ENCODE data around the gene ASPSCR1. TPM values are rescaled to one million over a fixed set of nuclear protein-coding genes. Genes with fewer than 3 reads are reported as not detected.
A peak's percentile ranks its signal among the peaks of the same experiment; 100 is the strongest.

Gene ASPSCR1
- total and polyA plus RNA-seq, 2 of the 13 experiments (the other 11 are each of a cell fraction or from before 2014, with no cell fraction given): 274 to 314 TPM

- 0 out of 2 replicates have a peak, but pooled peaks have one; percentile 4 for TF ChIP-seq EEA1 (CRISPR knock-in tag; IDR thresholded peaks at IDR 0.05; ENCODE audit: borderline replicate concordance)
- TF ChIP-seq ZNF724P (CRISPR knock-in tag; IDR thresholded peaks at IDR 0.05; ENCODE audit: borderline replicate concordance): no peak; the same call in 1 of the 2 replicates
- TF ChIP-seq HMG20B (CRISPR knock-in tag; conservative IDR thresholded peaks at IDR 0.05): 0 out of 2 replicates have a peak, but pooled peaks have one; percentile 61
- TF ChIP-seq ZFP91 (CRISPR knock-in tag; IDR thresholded peaks at IDR 0.05; ENCODE audit: borderline replicate concordance): peak; percentile 93
- no peak for TF ChIP-seq MAFG (CRISPR knock-in tag; IDR thresholded peaks at IDR 0.05)
- TF ChIP-seq, protein P1, sequence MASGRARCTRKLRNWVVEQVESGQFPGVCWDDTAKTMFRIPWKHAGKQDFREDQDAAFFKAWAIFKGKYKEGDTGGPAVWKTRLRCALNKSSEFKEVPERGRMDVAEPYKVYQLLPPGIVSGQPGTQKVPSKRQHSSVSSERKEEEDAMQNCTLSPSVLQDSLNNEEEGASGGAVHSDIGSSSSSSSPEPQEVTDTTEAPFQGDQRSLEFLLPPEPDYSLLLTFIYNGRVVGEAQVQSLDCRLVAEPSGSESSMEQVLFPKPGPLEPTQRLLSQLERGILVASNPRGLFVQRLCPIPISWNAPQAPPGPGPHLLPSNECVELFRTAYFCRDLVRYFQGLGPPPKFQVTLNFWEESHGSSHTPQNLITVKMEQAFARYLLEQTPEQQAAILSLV (CRISPR knock-in tag; IDR thresholded peaks at IDR 0.05; ENCODE audit: borderline replicate concordance): no peak
- TF ChIP-seq, protein P2, sequence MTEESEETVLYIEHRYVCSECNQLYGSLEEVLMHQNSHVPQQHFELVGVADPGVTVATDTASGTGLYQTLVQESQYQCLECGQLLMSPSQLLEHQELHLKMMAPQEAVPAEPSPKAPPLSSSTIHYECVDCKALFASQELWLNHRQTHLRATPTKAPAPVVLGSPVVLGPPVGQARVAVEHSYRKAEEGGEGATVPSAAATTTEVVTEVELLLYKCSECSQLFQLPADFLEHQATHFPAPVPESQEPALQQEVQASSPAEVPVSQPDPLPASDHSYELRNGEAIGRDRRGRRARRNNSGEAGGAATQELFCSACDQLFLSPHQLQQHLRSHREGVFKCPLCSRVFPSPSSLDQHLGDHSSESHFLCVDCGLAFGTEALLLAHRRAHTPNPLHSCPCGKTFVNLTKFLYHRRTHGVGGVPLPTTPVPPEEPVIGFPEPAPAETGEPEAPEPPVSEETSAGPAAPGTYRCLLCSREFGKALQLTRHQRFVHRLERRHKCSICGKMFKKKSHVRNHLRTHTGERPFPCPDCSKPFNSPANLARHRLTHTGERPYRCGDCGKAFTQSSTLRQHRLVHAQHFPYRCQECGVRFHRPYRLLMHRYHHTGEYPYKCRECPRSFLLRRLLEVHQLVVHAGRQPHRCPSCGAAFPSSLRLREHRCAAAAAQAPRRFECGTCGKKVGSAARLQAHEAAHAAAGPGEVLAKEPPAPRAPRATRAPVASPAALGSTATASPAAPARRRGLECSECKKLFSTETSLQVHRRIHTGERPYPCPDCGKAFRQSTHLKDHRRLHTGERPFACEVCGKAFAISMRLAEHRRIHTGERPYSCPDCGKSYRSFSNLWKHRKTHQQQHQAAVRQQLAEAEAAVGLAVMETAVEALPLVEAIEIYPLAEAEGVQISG (CRISPR knock-in tag; IDR thresholded peaks at IDR 0.05): peak; percentile 89
- peak; percentile 81; the same call in 1 of the 2 replicates for TF ChIP-seq YEATS2 (CRISPR knock-in tag; IDR thresholded peaks at IDR 0.05; ENCODE audit: borderline replicate concordance)
- TF ChIP-seq FOXP1 (IDR thresholded peaks at IDR 0.05): no peak
- peak; percentile 56; the same call in 1 of the 2 replicates for TF ChIP-seq FOXP1 (CRISPR knock-in tag; IDR thresholded peaks at IDR 0.05)
- peak; percentile 98; the same call in 1 of the 2 replicates for TF ChIP-seq THYN1 (CRISPR knock-in tag; IDR thresholded peaks at IDR 0.05; ENCODE audit: borderline replicate concordance, low read depth)
- TF ChIP-seq CEBPB (IDR thresholded peaks at IDR 0.05; ENCODE audit: borderline replicate concordance, low read depth, low read length): no peak
- no peak; the same call in 1 of the 2 replicates for TF ChIP-seq MYNN (CRISPR knock-in tag; IDR thresholded peaks at IDR 0.05; ENCODE audit: low read depth)
- no peak for TF ChIP-seq SUZ12 (IDR thresholded peaks at IDR 0.05; ENCODE audit: low read depth, low read length)
- TF ChIP-seq SAFB2 (CRISPR knock-in tag; IDR thresholded peaks at IDR 0.05; ENCODE audit: borderline replicate concordance, low read depth): no peak
- peak; percentile 74 for TF ChIP-seq ZNF549 (CRISPR knock-in tag; IDR thresholded peaks at IDR 0.05)
- no peak for TF ChIP-seq MZF1 (CRISPR knock-in tag; IDR thresholded peaks at IDR 0.05; ENCODE audit: borderline replicate concordance)
- peak; percentile 66; the same call in 1 of the 2 replicates for TF ChIP-seq ZHX1 (CRISPR knock-in tag; IDR thresholded peaks at IDR 0.05; ENCODE audit: low read depth)
- TF ChIP-seq HNRNPUL1 (IDR thresholded peaks at IDR 0.05; ENCODE audit: low read depth, low read length): no peak; the same call in 1 of the 2 replicates
- no peak for TF ChIP-seq NONO (IDR thresholded peaks at IDR 0.05)
- TF ChIP-seq NONO (CRISPR knock-in tag; conservative IDR thresholded peaks at IDR 0.05): peak; percentile 92
- TF ChIP-seq TAF1 (CRISPR knock-in tag; IDR thresholded peaks at IDR 0.05): peak; percentile 90
Measured at GRCh38 chr17:81991684-81992305, 14.4 kb downstream of the ASPSCR1 start (continued).
